Measurements from ENCODE around the gene MEA1.

Gene MEA1

DNA sequence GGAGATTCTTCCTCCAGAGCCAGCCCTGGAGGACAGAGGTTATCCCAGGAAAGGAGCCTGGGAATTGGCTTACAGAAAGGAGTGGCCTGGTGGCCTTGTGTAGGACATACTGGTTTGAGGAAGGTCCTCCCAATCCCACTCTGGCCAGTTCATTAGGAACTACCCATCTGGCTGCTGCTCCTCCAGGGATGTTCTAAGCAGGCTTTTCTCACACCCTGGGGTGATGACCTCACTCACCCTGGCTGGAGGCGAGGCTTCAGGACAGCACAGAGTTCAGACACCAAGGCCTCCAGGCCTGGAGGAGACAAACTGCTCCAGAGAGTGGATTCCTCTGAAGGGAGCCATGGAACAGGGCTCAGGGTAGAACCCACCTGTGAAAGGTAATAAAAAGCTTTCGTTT lies 44.3 kb downstream of the MEA1 start:
- no peak for DNase-seq

DNA sequence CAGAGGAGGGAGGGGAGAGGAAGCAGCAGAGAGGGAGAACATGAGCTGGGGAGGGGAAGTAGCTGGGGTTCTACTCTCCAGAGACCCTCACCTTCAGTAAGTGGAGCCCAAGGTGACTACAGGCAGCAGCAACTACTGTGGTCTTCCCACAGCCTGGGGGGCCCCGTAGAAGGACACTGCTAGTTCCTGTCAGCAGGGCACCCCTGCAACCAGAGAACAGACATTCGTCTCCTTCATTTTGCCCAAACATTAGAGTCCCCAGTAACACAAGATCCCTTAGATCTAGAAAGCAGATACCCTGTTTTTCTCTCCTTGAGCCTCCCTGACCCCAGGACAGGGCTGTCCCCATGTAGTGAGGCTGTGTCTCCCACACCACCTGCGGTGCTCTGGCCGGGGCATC lies 45.0 kb downstream of the MEA1 start:
- DNase-seq: no peak

- DNase-seq: no peak
These were observed 45.5 kb downstream of the MEA1 start for GRCh38 chr6:42968126-42968701.

GRCh38 chr6:42967228-42967627 lies 46.5 kb downstream of the MEA1 start:
- DNase-seq: no peak

GRCh38 chr6:42966571-42966970 lies 47.2 kb downstream of the MEA1 start:
- no peak for DNase-seq

GRCh38 chr6:42963855-42964605 lies 49.7 kb downstream of the MEA1 start:
- DNase-seq: peak; percentile 50

- DNase-seq: no peak
These were observed 50.4 kb downstream of the MEA1 start for GRCh38 chr6:42963179-42963854.

DNA sequence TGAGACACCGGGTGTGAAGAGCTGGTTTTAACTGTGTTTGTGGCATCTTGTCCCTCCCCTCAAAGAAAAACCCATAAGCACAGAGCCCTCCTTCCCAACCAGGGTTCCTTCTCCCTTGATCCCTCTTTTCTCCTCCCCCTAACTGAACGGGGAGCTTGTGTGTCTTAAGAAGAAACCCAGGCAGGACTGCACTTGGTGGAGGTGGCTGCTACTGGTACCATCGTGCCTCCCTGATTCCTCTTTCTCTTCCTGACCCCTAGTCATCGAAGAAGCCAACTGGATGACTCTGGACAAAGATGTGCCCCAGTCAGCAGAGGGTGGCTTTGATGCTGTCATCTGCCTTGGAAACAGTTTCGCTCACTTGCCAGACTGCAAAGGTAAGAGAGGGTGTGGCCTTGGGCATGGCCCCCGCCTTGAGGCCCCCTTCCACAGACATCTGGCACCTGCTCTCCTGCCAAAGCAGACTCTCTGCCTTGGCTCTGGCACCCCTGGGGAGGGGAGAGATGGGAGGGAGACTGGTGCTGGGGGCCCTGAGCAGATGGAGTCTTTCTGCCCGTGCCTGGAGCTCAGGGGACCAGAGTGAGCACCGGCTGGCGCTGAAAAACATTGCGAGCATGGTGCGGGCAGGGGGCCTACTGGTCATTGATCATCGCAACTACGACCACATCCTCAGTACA lies 51.1 kb downstream of the MEA1 start:
- no peak for DNase-seq

DNA sequence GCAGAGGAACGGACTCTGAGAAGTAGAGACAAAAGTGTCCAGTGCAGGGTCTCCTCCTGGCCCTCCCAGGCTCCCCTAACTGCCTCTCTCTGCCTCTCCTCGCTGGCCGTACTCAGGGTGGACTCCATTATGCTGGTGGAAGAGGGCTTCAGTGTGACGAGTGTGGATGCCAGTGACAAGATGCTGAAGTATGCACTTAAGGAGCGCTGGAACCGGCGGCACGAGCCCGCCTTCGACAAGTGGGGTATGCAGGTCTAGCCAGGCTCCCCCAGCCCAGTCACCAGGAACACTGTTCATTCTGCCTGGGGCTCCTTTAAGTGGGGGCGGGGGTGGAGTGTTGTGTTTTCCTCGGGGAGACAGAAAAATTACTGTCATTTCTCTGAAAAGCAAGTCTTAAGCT lies 51.6 kb downstream of the MEA1 start:
- DNase-seq: no peak
